HEK293 (cell line): ENCODE results near the gene BICC1.
A peak's percentile ranks its signal among the peaks of the same experiment; 100 is the strongest.

ENCODE experiments used
- CTCF ChIA-PET: fragments of 350-600 bp; formaldehyde crosslinking; extraction: SDS; loops from one replicate; lab custom pipeline; 2021; ENCODE audit warnings: antibody characterized with exemption; lab: Yijun Ruan, JAX
- POLR2A ChIA-PET: fragments of 300-600 bp; formaldehyde crosslinking; extraction: SDS; loops from one replicate; lab custom pipeline; 2020; ENCODE audit warnings: antibody characterized with exemption, inconsistent platforms; lab: Yijun Ruan, JAX
- H3K27ac ChIP-seq: fragments of 200-500 bp; sonication (Bioruptor generic); 2 replicates; pipeline ENCODE4 v1.5.1; 2014; ENCODE audit warnings: low read depth, low read length, control low read depth, inconsistent platforms; ENCODE audit errors: extremely low read depth
- H3K36me3 ChIP-seq, 2 experiments: fragments of 200-500 bp in 1 of 2; sonication (Bioruptor generic) in 1 of 2; 1 replicate in 1 of 2; 2 replicates in 1 of 2; pipeline ENCODE4 v1.5.1; 2014 to 2017; ENCODE audit warnings: inconsistent platforms in 2 of 2, low read length in 2 of 2; ENCODE audit not compliant: control insufficient read depth in 2 of 2, insufficient read depth in 1 of 2
- H3K4me1 ChIP-seq: fragments of 200-500 bp; sonication (Bioruptor generic); 2 replicates; pipeline ENCODE4 v1.5.1; 2014; ENCODE audit warnings: mild to moderate bottlenecking, low read length, inconsistent platforms; ENCODE audit not compliant: control insufficient read depth, insufficient read depth
- H3K4me3 ChIP-seq: 2 replicates; pipeline ENCODE4 v1.5.1; 2011; ENCODE audit warnings: low read depth, mild to moderate bottlenecking, control low read depth, low read length, moderate library complexity
- H3K9me3 ChIP-seq: fragments of 200-500 bp; sonication (Bioruptor generic); 2 replicates; pipeline ENCODE4 v1.5.1; 2014; ENCODE audit warnings: low read depth, low read length, inconsistent platforms; ENCODE audit not compliant: control insufficient read depth, insufficient read depth
- GFI1B ChIP-seq: fragments of 450-650 bp; formaldehyde crosslinking; IDR thresholded peaks from 2 replicates; pipeline ENCODE4 v1.5.1; 2016; ENCODE audit warnings: missing biosample characterization, missing genetic modification characterization
- MYNN ChIP-seq: fragments of 450-650 bp; formaldehyde crosslinking; IDR thresholded peaks from 2 replicates; pipeline ENCODE4 v1.5.1; 2016; ENCODE audit warnings: missing biosample characterization, missing genetic modification characterization, borderline replicate concordance
- RBAK ChIP-seq: fragments of 450-650 bp; formaldehyde crosslinking; IDR thresholded peaks from 2 replicates; pipeline ENCODE4 v1.5.1; 2016; ENCODE audit warnings: missing biosample characterization, missing genetic modification characterization
- TCF7L2 ChIP-seq: IDR thresholded peaks from 2 replicates; pipeline ENCODE4 v1.6.1; 2011; ENCODE audit warnings: low read depth, mild to moderate bottlenecking, inconsistent platforms, low read length, moderate library complexity, borderline replicate concordance
- ZFHX2 ChIP-seq: fragments of 450-650 bp; formaldehyde crosslinking; conservative IDR thresholded peaks from 2 replicates; pipeline ENCODE4 v1.5.1; 2016; ENCODE audit warnings: missing biosample characterization, missing genetic modification characterization
- ZIC2 ChIP-seq: fragments of 450-650 bp; formaldehyde crosslinking; IDR thresholded peaks from 2 replicates; pipeline ENCODE4 v1.5.1; 2016; ENCODE audit warnings: missing biosample characterization, missing genetic modification characterization
- ZNF223 ChIP-seq: fragments of 450-650 bp; formaldehyde crosslinking; IDR thresholded peaks from 2 replicates; pipeline ENCODE4 v1.5.1; 2016; ENCODE audit warnings: missing biosample characterization, missing genetic modification characterization
- ZNF596 ChIP-seq: fragments of 450-650 bp; IDR thresholded peaks from 2 replicates; pipeline ENCODE4 v1.5.0; 2018; ENCODE audit warnings: missing biosample characterization, mild to moderate bottlenecking, missing genetic modification characterization, moderate library complexity
- TF ChIP-seq, protein P1 (sequence below): fragments of 450-650 bp; formaldehyde crosslinking; IDR thresholded peaks from 2 replicates; pipeline ENCODE4 v1.5.1; 2016; ENCODE audit warnings: missing biosample characterization, missing genetic modification characterization
- TF ChIP-seq, protein P2 (sequence below): fragments of 450-650 bp; formaldehyde crosslinking; IDR thresholded peaks from 2 replicates; pipeline ENCODE4 v1.5.1; 2016; ENCODE audit warnings: missing biosample characterization, missing genetic modification characterization
- TF ChIP-seq, protein P3 (sequence below): fragments of 450-650 bp; formaldehyde crosslinking; IDR thresholded peaks from 2 replicates; pipeline ENCODE4 v1.5.1; 2016; ENCODE audit warnings: missing biosample characterization, missing genetic modification characterization
- TF ChIP-seq, protein P4 (sequence below): fragments of 450-650 bp; formaldehyde crosslinking; IDR thresholded peaks from 2 replicates; pipeline ENCODE4 v1.5.1; 2016; ENCODE audit warnings: missing biosample characterization, missing genetic modification characterization, borderline replicate concordance

Gene BICC1

DNA sequence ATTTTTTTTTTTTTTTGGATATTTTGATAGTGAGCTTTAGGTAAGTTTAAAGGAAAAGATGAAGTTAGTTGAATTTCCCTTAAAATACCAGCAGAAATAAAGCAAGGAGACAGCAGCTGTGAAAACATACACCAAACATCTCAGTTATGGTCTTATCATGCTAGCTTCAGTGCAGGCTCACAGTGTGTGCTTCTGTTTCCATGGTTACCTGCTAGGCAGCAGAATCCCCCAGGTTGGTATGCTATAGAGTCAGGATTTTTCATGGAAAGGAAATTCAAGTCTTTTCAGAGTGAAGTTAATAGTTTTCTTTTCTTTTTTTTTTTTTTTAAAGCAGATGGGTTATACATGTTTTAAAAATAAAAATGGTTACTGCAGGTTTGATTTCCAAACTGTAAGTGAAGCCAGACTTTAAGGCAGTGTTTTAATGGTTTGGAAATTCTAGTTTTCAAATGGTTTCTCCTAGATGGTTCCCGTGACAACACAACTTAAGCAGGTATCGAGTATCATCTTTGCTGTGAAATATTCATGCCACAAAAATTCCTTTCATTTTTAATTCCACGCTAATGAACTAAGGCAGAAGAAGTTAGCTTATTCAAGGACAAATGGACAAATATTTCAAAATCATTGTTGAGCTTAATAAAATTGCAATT, 230.9 kb downstream of the BICC1 start:
- Histone ChIP-seq H3K27ac (no peak overlapping the region), H3K36me3 (no peaks in the 10 kb centered on the region), H3K4me1 (peaks cover 3% of the 10 kb centered on the region; the same call in 1 of the 2 replicates), H3K4me3 (no peak overlapping the region), H3K9me3 (no peaks in the 10 kb centered on the region)
- CTCF ChIA-PET = interaction anchor here (0.6 kb wide), 1 partner anchor 837 kb away, joined by 3 read pairs; no protein-coding TSS in a partner anchor
- POLR2A ChIA-PET = interaction anchor here (0.7 kb wide), 1 partner anchor 48 kb away, joined by 3 read pairs; no protein-coding TSS in a partner anchor
- no peak for TF ChIP-seq ZNF596 (tag by site-specific recombination)
- no peak for TF ChIP-seq ZIC2 (tag by site-specific recombination)
- 0 out of 2 replicates have a peak, but pooled peaks have one; percentile 14 for TF ChIP-seq MYNN
- no peak for TF ChIP-seq GFI1B
- TF ChIP-seq, protein P1, sequence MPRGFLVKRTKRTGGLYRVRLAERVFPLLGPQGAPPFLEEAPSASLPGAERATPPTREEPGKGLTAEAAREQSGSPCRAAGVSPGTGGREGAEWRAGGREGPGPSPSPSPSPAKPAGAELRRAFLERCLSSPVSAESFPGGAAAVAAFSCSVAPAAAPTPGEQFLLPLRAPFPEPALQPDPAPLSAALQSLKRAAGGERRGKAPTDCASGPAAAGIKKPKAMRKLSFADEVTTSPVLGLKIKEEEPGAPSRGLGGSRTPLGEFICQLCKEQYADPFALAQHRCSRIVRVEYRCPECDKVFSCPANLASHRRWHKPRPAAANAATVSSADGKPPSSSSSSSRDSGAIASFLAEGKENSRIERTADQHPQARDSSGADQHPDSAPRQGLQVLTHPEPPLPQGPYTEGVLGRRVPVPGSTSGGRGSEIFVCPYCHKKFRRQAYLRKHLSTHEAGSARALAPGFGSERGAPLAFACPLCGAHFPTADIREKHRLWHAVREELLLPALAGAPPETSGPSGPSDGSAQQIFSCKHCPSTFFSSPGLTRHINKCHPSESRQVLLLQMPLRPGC = no peak
- TF ChIP-seq, protein P2, sequence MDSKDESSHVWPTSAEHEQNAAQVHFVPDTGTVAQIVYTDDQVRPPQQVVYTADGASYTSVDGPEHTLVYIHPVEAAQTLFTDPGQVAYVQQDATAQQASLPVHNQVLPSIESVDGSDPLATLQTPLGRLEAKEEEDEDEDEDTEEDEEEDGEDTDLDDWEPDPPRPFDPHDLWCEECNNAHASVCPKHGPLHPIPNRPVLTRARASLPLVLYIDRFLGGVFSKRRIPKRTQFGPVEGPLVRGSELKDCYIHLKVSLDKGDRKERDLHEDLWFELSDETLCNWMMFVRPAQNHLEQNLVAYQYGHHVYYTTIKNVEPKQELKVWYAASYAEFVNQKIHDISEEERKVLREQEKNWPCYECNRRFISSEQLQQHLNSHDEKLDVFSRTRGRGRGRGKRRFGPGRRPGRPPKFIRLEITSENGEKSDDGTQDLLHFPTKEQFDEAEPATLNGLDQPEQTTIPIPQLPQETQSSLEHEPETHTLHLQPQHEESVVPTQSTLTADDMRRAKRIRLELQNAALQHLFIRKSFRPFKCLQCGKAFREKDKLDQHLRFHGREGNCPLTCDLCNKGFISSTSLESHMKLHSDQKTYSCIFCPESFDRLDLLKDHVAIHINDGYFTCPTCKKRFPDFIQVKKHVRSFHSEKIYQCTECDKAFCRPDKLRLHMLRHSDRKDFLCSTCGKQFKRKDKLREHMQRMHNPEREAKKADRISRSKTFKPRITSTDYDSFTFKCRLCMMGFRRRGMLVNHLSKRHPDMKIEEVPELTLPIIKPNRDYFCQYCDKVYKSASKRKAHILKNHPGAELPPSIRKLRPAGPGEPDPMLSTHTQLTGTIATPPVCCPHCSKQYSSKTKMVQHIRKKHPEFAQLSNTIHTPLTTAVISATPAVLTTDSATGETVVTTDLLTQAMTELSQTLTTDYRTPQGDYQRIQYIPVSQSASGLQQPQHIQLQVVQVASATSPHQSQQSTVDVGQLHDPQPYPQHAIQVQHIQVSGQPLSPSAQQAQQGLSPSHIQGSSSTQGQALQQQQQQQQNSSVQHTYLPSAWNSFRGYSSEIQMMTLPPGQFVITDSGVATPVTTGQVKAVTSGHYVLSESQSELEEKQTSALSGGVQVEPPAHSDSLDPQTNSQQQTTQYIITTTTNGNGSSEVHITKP (tag by site-specific recombination) = peak; percentile 55
- TF ChIP-seq ZNF223 (tag by site-specific recombination) = no peak
- TF ChIP-seq, protein P3, sequence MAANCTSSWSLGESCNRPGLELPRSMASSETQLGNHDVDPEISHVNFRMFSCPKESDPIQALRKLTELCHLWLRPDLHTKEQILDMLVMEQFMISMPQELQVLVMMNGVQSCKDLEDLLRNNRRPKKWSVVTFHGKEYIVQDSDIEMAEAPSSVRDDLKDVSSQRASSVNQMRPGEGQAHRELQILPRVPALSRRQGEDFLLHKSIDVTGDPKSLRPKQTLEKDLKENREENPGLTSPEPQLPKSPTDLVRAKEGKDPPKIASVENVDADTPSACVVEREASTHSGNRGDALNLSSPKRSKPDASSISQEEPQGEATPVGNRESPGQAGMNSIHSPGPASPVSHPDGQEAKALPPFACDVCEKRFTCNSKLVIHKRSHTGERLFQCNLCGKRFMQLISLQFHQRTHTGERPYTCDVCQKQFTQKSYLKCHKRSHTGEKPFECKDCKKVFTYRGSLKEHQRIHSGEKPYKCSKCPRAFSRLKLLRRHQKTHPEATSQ (tag by site-specific recombination) = no peak
- no peak for TF ChIP-seq ZFHX2
- TF ChIP-seq, protein P4, sequence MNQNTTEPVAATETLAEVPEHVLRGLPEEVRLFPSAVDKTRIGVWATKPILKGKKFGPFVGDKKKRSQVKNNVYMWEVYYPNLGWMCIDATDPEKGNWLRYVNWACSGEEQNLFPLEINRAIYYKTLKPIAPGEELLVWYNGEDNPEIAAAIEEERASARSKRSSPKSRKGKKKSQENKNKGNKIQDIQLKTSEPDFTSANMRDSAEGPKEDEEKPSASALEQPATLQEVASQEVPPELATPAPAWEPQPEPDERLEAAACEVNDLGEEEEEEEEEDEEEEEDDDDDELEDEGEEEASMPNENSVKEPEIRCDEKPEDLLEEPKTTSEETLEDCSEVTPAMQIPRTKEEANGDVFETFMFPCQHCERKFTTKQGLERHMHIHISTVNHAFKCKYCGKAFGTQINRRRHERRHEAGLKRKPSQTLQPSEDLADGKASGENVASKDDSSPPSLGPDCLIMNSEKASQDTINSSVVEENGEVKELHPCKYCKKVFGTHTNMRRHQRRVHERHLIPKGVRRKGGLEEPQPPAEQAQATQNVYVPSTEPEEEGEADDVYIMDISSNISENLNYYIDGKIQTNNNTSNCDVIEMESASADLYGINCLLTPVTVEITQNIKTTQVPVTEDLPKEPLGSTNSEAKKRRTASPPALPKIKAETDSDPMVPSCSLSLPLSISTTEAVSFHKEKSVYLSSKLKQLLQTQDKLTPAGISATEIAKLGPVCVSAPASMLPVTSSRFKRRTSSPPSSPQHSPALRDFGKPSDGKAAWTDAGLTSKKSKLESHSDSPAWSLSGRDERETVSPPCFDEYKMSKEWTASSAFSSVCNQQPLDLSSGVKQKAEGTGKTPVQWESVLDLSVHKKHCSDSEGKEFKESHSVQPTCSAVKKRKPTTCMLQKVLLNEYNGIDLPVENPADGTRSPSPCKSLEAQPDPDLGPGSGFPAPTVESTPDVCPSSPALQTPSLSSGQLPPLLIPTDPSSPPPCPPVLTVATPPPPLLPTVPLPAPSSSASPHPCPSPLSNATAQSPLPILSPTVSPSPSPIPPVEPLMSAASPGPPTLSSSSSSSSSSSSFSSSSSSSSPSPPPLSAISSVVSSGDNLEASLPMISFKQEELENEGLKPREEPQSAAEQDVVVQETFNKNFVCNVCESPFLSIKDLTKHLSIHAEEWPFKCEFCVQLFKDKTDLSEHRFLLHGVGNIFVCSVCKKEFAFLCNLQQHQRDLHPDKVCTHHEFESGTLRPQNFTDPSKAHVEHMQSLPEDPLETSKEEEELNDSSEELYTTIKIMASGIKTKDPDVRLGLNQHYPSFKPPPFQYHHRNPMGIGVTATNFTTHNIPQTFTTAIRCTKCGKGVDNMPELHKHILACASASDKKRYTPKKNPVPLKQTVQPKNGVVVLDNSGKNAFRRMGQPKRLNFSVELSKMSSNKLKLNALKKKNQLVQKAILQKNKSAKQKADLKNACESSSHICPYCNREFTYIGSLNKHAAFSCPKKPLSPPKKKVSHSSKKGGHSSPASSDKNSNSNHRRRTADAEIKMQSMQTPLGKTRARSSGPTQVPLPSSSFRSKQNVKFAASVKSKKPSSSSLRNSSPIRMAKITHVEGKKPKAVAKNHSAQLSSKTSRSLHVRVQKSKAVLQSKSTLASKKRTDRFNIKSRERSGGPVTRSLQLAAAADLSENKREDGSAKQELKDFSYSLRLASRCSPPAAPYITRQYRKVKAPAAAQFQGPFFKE (tag by site-specific recombination) = no peak
- TF ChIP-seq RBAK (tag by site-specific recombination) = no peak
- TF ChIP-seq TCF7L2 = no peak
